ENCODE measurements around the gene LGALS14. TPM values are rescaled to one million over a fixed set of nuclear protein-coding genes. Genes with fewer than 3 reads are reported as not detected.

LGALS14 gene
- polyA plus RNA-seq, 1 donor = not detected

DNA sequence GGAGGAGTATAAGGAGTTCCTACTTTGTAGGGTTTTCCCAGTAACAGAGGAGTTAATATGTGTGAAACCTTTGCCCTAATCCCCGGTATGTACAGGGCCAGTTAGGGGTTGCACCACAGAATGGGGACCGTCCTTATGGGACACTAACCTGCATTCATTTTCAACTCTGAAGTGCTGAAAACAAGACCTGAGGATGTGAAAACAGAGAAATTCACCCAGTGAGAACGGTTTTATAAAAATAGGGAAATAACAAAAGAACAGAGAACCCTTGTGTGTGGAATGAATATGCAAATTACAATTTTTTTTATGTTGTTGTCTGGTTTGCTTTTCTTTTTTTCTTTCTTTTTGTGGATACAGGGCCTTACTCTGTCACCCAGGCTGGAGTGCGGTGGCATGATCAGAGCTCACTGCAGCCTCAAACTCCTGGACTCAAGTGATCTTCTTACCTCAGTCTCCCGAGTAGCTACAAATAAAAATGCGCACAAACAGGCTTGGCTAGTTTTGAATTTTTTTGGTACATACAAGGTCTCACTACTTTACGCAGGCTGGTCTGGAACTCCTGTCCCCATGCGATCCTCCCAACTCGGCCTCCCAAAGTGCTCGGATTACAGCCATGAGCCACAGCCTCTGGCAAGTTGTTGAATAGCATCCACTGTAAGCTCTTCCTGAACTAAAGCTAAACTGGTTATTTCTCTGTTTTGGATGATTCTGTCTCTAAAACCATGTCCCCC, 23.0 kb downstream of the LGALS14 start:
- Histone ChIP-seq H3K4me3 (ENCODE audit: low read length) (no peak overlapping the region), H3K4me1 (ENCODE audit: control insufficient read depth, insufficient read depth, low read length) (no peaks in the 10 kb centered on the region), H3K27me3 (ENCODE audit: control insufficient read depth, insufficient read depth, low read length) (no peaks in the 10 kb centered on the region), H3K36me3 (ENCODE audit: control insufficient read depth, insufficient read depth, low read length) (no peaks in the 10 kb centered on the region), H3K27ac (ENCODE audit: low read length) (no peak overlapping the region), H3K9me3 (ENCODE audit: control insufficient read depth, low read depth, low read length) (no peaks in the 10 kb centered on the region)
- WGBS (ENCODE audit: insufficient coverage, low lambda C conversion rate) = 32% methylated on average over 2 of the region's 10 CpGs
- DNase-seq = no peak

DNA sequence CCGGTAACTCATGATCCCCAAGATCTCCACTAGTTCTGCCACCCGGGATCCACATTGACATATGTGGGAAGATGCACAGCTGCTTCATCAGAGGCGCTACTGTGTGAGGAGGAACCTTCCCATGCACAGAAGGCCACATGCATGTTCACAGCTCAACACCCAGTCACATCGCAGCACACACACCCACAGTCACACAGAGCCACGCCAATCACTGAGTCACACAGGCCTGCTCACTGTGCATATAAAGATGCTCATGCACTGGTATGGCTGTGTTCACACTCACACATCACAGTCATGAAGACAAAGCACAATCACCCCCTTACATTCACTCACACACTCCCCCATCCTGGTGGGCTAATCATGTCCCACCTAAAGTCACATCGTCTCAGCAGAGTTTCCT, 23.8 kb downstream of the LGALS14 start:
- DNase-seq = no peak
- Histone ChIP-seq H3K27me3 (ENCODE audit: control insufficient read depth, insufficient read depth, low read length) (no peaks in the 10 kb centered on the region), H3K4me1 (ENCODE audit: control insufficient read depth, insufficient read depth, low read length) (no peaks in the 10 kb centered on the region), H3K9me3 (ENCODE audit: control insufficient read depth, low read depth, low read length) (no peaks in the 10 kb centered on the region), H3K27ac (ENCODE audit: low read length) (no peak overlapping the region), H3K4me3 (ENCODE audit: low read length) (no peak overlapping the region), H3K36me3 (ENCODE audit: control insufficient read depth, insufficient read depth, low read length) (no peaks in the 10 kb centered on the region)
- no CpG with 5 or more reads among the region's 6 CpGs for WGBS (ENCODE audit: insufficient coverage, low lambda C conversion rate)

DNA sequence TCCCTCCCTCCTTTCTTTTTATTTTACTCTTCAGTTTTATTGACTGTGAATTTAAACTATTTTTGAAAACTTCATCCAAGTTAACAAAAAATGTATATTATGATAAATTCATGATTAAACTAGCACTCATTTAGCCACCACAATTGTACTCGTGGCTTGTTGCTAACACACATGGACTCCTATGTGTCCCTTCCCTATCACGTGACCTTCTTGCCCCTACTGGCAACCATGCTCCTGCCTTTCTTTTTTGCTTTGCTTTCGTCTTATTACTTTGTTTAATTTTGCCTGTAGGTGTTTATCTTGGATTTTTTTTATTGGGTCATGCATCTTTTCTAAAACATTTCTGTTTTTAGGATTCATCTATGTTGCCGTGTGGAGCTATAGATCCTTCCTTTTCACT, 25.3 kb downstream of the LGALS14 start:
- 0% methylated on average over 1 of the region's 4 CpGs for WGBS (ENCODE audit: insufficient coverage, low lambda C conversion rate)
- DNase-seq = no peak
- no peaks in the 10 kb centered on the region for H3K27me3 ChIP-seq (ENCODE audit: control insufficient read depth, insufficient read depth, low read length)
- H3K36me3 ChIP-seq (ENCODE audit: control insufficient read depth, insufficient read depth, low read length) = no peaks in the 10 kb centered on the region
- no peak overlapping the region for H3K4me3 ChIP-seq (ENCODE audit: low read length)
- H3K27ac ChIP-seq (ENCODE audit: low read length) = no peak overlapping the region
- no peaks in the 10 kb centered on the region for H3K9me3 ChIP-seq (ENCODE audit: control insufficient read depth, low read depth, low read length)
- H3K4me1 ChIP-seq (ENCODE audit: control insufficient read depth, insufficient read depth, low read length) = no peaks in the 10 kb centered on the region

DNA sequence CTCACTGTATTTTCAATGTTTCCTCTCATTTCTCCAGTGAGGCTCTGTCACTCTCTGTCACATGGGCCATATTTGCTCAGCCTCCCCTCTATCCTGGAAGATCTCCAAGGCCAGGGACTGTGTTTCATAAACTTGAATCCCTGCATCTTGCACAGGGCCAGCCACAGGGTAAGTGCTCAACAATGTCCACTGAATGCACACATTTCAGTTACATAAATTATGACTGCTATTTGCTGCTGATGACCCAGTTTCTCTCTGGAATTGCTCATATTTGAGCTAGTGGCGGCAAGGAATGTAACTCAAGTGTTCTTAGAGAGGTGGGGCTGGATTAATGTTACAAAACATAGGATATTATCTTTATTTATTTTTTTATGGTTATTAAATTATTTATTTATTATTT, 27.4 kb downstream of the LGALS14 start:
- H3K27me3 ChIP-seq (ENCODE audit: control insufficient read depth, insufficient read depth, low read length) = no peaks in the 10 kb centered on the region
- H3K4me3 ChIP-seq (ENCODE audit: low read length) = no peak overlapping the region

DNA sequence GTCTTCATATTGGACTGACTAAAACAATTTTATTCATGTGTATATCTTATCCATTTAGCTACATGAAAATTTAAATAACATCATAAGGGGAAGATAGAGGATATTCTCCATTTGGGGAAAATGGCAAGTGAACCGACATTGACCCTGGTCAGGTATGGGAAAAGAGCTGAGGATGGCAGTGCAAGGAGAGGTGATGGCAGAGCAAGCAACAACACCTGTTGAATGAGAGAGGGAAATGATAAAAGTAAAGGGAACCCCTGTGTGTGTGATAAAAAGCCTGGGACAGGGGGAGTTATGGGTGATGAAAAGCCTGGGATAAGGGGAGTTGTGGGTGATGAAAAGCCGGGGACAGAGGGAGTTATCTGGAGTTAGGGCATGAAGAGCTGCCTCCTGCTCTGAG, 29.6 kb downstream of the LGALS14 start:
- Histone ChIP-seq H3K4me1 (ENCODE audit: control insufficient read depth, insufficient read depth, low read length) (no peaks in the 10 kb centered on the region), H3K27me3 (ENCODE audit: control insufficient read depth, insufficient read depth, low read length) (no peaks in the 10 kb centered on the region), H3K4me3 (ENCODE audit: low read length) (no peak overlapping the region), H3K27ac (ENCODE audit: low read length) (no peak overlapping the region), H3K9me3 (ENCODE audit: control insufficient read depth, low read depth, low read length) (no peaks in the 10 kb centered on the region), H3K36me3 (ENCODE audit: control insufficient read depth, insufficient read depth, low read length) (no peaks in the 10 kb centered on the region)
- DNase-seq = no peak
- WGBS (ENCODE audit: insufficient coverage, low lambda C conversion rate) = 100% methylated on average over 1 of the region's 2 CpGs

More for the DNA sequence above, 27.4 kb downstream of the LGALS14 start:
- no peaks in the 10 kb centered on the region for H3K4me1 ChIP-seq (ENCODE audit: control insufficient read depth, insufficient read depth, low read length)
- WGBS (ENCODE audit: insufficient coverage, low lambda C conversion rate) = 100% methylated on average over 1 of the region's 1 CpG
- DNase-seq = no peak
- no peak overlapping the region for H3K27ac ChIP-seq (ENCODE audit: low read length)
- H3K36me3 ChIP-seq (ENCODE audit: control insufficient read depth, insufficient read depth, low read length) = no peaks in the 10 kb centered on the region
- no peaks in the 10 kb centered on the region for H3K9me3 ChIP-seq (ENCODE audit: control insufficient read depth, low read depth, low read length)

DNA sequence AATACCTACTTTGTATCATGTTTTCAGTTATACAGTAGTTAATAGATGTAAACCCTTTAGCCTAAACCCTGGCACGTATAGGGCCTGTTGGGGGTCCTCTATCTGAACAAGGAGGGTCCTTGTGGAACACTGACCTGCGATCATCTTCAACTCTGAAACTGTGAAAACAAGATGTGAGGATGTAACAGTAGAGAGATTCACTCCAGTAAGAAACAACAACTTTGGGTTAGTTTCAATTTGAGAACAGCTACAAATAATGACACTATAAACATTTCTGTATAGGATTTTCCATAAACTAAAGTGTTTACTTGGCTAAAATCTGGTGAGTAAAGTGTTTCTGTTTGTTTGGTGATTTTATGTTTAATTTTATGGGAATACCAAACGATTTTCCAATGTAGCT, 31.4 kb downstream of the LGALS14 start:
- Histone ChIP-seq H3K4me3 (ENCODE audit: low read length) (no peak overlapping the region), H3K27me3 (ENCODE audit: control insufficient read depth, insufficient read depth, low read length) (no peaks in the 10 kb centered on the region), H3K36me3 (ENCODE audit: control insufficient read depth, insufficient read depth, low read length) (no peaks in the 10 kb centered on the region), H3K27ac (ENCODE audit: low read length) (no peak overlapping the region), H3K9me3 (ENCODE audit: control insufficient read depth, low read depth, low read length) (no peaks in the 10 kb centered on the region), H3K4me1 (ENCODE audit: control insufficient read depth, insufficient read depth, low read length) (no peaks in the 10 kb centered on the region)
- WGBS (ENCODE audit: insufficient coverage, low lambda C conversion rate) = no CpG with 5 or more reads among the region's 3 CpGs
- DNase-seq = no peak

DNA sequence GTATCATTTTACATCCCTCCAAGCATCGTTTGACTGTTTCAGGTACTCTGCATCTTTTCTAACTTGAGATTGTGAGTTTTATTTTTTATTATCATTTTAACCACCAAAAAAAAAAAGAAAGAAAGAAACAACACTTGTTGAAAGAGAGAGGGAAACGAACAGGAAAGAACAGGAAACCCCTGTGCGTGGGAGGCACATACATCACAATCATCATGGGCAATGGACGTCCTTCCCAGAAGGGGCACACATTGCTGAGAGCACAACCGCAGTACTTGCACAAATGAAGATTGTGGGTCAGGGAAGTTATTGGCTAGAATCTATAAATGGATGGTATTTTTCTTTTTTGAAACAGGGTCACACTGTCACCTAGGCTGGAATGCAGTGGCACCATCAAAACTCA, 31.8 kb downstream of the LGALS14 start:
- Histone ChIP-seq H3K4me3 (ENCODE audit: low read length) (no peak overlapping the region), H3K27ac (ENCODE audit: low read length) (no peak overlapping the region), H3K9me3 (ENCODE audit: control insufficient read depth, low read depth, low read length) (no peaks in the 10 kb centered on the region), H3K4me1 (ENCODE audit: control insufficient read depth, insufficient read depth, low read length) (no peaks in the 10 kb centered on the region), H3K27me3 (ENCODE audit: control insufficient read depth, insufficient read depth, low read length) (no peaks in the 10 kb centered on the region), H3K36me3 (ENCODE audit: control insufficient read depth, insufficient read depth, low read length) (no peaks in the 10 kb centered on the region)
- DNase-seq = no peak
- 100% methylated on average over 1 of the region's 5 CpGs for WGBS (ENCODE audit: insufficient coverage, low lambda C conversion rate)

DNA sequence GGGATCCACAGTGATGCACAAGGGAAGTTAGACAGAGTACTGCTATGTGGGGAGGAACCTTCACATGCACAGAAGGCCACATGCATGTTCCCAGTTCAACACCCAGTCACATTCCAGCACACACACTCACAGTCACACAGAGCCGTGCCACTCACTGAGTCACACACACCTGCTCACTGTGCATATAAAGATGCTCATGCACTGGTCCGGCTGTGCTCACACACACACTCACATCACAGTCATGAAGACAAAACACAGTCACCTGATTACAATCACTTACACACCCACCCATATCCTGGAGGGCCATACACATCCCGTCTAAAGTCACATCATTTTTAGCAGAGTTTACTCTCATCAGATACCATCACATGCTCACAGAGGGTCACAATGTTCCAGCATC, 33.1 kb downstream of the LGALS14 start:
- no peaks in the 10 kb centered on the region for H3K36me3 ChIP-seq (ENCODE audit: control insufficient read depth, insufficient read depth, low read length)
- DNase-seq = no peak
- H3K27ac ChIP-seq (ENCODE audit: low read length) = no peak overlapping the region
- no peaks in the 10 kb centered on the region for H3K9me3 ChIP-seq (ENCODE audit: control insufficient read depth, low read depth, low read length)
- no peaks in the 10 kb centered on the region for H3K4me1 ChIP-seq (ENCODE audit: control insufficient read depth, insufficient read depth, low read length)
- no CpG with 5 or more reads among the region's 3 CpGs for WGBS (ENCODE audit: insufficient coverage, low lambda C conversion rate)
- H3K27me3 ChIP-seq (ENCODE audit: control insufficient read depth, insufficient read depth, low read length) = no peaks in the 10 kb centered on the region
- H3K4me3 ChIP-seq (ENCODE audit: low read length) = no peak overlapping the region

DNA sequence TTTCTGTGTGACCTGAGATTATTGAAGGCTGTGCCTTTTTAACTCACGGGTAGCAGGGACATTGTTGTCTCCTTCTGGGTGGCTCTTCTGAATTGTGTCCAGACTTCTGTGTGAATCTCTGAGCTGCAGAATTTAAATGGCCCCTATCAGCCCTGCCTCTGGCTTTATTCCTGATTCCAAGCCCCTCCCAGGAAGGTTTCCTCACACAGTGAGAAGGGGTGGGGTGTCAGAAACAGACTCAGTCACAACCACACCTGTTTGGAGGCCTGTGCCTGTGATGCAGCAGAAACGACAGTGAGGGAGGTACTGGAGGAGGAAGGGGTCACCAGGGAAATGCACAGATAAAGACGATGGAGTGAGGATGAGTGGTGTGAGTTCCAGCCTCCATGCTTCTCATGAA, 33.6 kb downstream of the LGALS14 start, which contains the start of gene CLC:
TSS of gene CLC (minus strand) at position 139 of the 400 bp plus-strand sequence. CDS start at position 62, 77 bp downstream.
- no peak within 1 kb of the TSS for H3K4me3 ChIP-seq (ENCODE audit: low read length)
- no CpG with 5 or more reads among the region's 3 CpGs for WGBS (ENCODE audit: insufficient coverage, low lambda C conversion rate)
- no peaks in the 10 kb centered on the region for H3K9me3 ChIP-seq (ENCODE audit: control insufficient read depth, low read depth, low read length)
- H3K4me1 ChIP-seq (ENCODE audit: control insufficient read depth, insufficient read depth, low read length) = no peaks in the 10 kb centered on the region
- no peak for DNase-seq
- no peak within 1 kb of the TSS for H3K27ac ChIP-seq (ENCODE audit: low read length)
- no peaks in the 10 kb centered on the region for H3K36me3 ChIP-seq (ENCODE audit: control insufficient read depth, insufficient read depth, low read length)
- no peaks in the 10 kb centered on the region for H3K27me3 ChIP-seq (ENCODE audit: control insufficient read depth, insufficient read depth, low read length)

DNA sequence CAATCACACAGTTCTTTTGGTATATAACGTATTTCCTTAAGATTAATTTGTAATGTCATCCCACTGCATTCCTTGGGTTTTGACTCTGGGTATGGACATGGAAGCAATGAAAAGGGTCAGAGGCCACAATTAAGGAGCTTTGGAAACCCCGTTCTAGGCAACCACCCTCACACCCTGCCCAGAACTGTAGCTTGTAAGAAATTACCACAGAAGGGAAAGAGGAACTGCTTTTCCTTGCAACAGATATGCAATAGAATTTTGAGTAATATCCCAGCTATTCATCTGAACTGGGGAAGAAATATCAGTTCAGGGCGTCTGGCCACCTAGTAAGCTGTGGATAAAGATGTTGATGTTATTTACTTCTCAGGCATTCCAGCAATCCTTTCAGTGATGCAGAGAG, 34.5 kb downstream of the LGALS14 start:
- DNase-seq = no peak
- H3K4me1 ChIP-seq (ENCODE audit: control insufficient read depth, insufficient read depth, low read length) = no peaks in the 10 kb centered on the region
- no peaks in the 10 kb centered on the region for H3K36me3 ChIP-seq (ENCODE audit: control insufficient read depth, insufficient read depth, low read length)
- no CpG with 5 or more reads among the region's 3 CpGs for WGBS (ENCODE audit: insufficient coverage, low lambda C conversion rate)
- no peaks in the 10 kb centered on the region for H3K9me3 ChIP-seq (ENCODE audit: control insufficient read depth, low read depth, low read length)
- no peak overlapping the region for H3K27ac ChIP-seq (ENCODE audit: low read length)
- no peak overlapping the region for H3K4me3 ChIP-seq (ENCODE audit: low read length)
- H3K27me3 ChIP-seq (ENCODE audit: control insufficient read depth, insufficient read depth, low read length) = no peaks in the 10 kb centered on the region

DNA sequence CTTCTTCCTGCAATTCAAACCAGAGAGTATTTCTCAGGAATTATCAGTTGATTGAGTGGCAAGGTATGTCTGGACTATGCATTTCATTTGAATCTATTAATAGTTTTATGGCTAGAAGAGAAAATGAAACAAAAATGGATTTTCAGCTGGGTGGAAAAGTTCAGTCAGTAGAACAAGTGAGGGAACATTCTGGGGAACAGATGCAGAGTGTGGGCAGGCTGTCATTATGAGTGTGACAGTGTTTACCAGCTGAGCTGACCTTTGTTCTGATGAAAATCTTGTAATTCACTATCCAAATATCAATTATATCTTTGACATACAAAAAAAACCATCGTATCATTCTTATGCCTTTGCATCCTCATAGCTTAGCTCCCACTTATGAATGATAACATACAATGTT, 36.1 kb downstream of the LGALS14 start:
- H3K9me3 ChIP-seq (ENCODE audit: control insufficient read depth, low read depth, low read length) = no peaks in the 10 kb centered on the region
- H3K4me3 ChIP-seq (ENCODE audit: low read length) = no peak overlapping the region
- H3K4me1 ChIP-seq (ENCODE audit: control insufficient read depth, insufficient read depth, low read length) = no peaks in the 10 kb centered on the region
- DNase-seq = no peak
- no peaks in the 10 kb centered on the region for H3K27me3 ChIP-seq (ENCODE audit: control insufficient read depth, insufficient read depth, low read length)
- H3K36me3 ChIP-seq (ENCODE audit: control insufficient read depth, insufficient read depth, low read length) = no peaks in the 10 kb centered on the region
- H3K27ac ChIP-seq (ENCODE audit: low read length) = no peak overlapping the region
- WGBS (ENCODE audit: insufficient coverage, low lambda C conversion rate) = no CpG with 5 or more reads among the region's 1 CpG
